NCI-H1092 treated with DMSO at 0.1 percent for 48 hours (cell line): ENCODE data around the gene PRPF6.
A peak's percentile ranks its signal among the peaks of the same experiment; 100 is the strongest.

Source experiments
- DNase-seq: peaks from one replicate; lab custom pipeline; 2025; lab: John Stamatoyannopoulos, UW

The PRPF6 gene

DNA sequence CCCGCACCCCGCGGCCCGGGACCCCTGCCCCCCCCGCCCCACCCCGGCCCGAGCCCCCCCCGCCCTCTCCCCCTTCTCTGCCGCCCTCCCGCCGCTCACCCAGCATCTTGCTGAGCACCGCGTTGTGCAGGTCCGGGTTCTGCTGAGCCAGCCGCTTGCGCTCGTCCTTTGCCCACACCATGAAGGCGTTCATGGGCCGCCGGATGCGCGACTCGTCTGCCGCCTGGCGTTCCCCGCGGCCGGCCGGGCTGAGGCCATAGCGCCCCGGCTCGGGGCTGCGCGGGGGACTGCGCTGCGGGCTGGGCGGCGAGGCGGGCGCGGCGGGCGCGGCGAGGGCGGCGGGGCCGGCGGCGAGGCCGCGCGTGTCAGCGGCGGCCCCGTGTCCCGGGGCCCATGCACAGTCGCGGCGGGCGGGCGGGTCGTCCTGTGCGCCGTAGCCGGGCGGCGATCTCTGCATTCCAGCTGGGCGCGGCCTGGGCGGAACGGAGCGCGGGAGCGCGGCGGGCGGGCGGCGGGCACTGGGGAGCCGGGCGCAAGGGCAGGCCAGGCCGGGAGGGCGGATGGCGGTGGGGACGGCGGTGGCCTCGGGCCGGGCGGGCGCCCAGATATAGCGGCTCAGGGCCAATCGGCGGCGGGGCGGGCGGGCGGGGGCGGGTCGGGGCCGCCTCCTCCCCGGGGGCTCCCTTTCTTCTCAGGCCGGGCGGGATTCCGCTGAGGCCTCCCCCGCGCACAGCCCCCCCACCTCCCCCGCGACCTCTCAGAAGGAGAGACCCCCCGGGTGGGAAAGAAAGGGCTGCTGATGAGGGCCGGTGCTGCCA lies 68.3 kb downstream of the PRPF6 start, which contains the start of gene SOX18:
SOX18 (minus strand) TSS at position 580 of the 818 bp plus-strand sequence; CDS start at position 457, 123 bp downstream.
- no peak for DNase-seq

DNA sequence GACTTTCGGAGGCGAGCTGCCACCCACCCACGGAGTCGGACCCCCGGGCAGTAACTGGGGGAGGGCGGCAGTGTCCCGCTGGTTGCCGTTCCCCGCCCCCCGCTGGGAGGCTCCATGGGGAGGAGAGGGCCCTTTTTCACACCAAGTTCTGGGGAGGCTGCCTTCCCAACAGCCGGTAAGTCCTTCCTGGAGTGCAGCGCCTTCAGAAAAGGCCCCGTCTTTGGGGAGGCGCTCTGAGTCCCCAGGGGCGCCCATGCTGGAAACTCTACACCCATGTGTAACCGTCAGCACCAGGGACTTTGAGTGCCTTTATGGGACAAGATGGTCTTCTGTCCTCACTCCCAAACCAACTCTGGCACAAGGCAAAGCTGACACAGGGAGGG lies 68.9 kb downstream of the PRPF6 start:
- no peak for DNase-seq

DNA sequence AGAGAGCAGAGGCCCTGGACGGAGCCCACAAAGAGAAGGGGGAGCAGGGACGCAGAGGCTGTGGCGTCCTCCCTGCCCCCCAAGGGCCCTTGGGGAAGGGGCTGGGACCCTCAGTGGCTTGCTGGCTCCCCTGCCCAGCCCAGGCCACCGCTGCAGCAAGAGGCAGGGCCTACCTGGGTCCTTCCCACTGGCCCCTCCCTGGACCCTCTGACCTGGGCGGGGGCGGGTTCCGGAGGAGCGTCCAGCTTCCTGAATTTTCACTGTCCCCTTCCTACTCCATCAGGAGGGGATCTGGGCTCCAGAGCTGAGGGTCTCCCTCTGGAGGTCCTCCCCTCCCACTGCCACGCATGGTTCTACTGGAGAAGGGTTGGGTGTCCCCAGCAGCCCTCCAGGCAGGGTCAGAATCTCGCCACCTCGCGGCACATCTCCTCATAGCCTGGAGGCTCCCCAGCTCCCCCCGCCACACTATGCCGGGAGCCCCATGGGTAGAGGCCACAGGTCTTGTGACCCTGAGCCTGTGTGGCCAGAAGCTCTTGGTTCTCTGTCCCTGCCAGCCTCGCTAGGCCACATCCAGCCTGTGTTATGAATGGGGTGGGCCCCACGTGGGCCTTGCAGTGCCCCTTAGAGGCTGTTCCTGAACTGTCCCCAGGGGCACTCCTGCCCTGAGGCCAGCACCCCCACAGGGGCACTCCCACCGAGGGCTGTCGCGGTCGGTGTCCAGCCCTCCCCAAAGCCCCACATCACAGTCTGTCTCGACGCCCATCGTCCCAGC lies 69.5 kb downstream of the PRPF6 start:
- no peak for DNase-seq

DNA sequence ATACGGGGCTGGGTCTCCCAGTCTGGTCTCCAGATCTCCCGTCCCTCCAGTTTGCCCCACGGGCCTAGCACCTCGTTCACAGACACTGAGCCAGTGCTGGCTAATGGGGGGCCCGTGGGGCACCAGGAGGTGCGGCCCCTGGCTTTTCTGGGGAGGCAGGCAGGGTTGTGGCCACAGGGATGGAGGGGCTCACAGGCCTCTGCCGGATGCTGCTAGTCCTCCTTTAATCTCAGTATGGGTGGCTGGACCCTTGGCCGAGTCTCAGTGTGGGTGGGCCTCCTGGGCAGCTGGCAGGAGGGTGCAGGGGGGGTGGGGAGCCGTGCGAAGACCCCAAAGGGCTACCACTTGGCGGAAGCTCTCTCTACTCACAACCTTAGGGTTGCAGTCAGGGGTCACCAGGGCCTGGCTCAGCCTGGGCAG lies 70.1 kb downstream of the PRPF6 start:
- DNase-seq, result no peak

DNA sequence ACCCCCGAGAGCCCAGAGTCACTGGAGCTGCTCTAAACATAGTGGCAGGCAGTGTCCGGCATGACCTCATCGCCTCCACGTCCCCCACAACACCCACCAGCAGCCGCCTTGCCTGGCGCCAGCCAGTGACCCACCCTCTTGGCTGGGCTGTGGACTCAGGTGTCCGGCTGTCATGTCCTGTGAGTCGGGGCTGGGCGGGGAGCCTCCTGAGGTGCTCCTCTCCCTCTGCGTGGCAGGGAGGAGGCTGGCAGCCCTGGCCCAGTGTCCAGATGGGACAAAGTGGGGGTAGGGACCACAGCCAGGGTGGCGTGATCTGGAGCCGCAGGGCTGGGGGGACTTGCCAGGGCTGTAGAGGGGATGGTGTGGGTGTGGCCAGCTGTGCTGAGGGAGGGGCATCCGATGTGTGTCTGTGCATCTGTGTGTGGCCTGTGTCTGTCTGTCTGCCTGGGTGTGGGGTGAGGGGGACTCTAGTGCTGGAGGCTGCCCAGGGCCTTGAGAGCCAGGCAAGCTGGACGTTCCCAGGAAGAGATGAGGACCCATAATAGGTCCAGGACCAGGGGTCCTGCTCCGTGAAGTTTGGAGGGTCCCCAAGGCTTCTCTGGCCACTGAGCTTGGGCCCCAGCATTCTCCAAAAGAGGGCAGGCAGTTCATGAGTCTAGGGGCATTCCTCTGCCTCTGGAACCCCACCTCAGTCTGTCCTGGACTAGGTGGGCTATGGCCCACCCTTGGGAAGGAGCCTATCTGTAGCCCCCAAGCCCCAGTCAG lies 70.8 kb downstream of the PRPF6 start:
- DNase-seq, result no peak

DNA sequence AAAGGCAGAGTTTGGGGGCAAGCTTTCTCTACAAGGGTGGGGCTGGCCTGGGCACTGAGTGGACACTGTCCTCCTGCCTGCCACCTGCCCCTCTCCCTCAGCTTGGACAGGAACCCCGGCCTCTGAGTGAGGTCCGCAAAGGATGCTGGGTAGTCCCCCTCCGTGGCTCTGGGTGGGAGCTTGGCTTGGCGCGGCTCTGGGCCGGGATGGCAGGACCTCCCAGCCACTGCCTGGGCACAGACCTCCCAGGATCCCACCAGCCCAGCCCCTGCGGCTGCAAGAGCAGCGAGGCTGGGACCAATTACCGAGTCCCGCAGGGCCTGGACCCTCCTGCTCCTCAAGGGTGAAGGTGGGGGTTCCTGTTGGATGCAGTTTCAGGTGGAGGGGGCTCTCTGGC lies 71.4 kb downstream of the PRPF6 start:
- DNase-seq, result no peak

DNA sequence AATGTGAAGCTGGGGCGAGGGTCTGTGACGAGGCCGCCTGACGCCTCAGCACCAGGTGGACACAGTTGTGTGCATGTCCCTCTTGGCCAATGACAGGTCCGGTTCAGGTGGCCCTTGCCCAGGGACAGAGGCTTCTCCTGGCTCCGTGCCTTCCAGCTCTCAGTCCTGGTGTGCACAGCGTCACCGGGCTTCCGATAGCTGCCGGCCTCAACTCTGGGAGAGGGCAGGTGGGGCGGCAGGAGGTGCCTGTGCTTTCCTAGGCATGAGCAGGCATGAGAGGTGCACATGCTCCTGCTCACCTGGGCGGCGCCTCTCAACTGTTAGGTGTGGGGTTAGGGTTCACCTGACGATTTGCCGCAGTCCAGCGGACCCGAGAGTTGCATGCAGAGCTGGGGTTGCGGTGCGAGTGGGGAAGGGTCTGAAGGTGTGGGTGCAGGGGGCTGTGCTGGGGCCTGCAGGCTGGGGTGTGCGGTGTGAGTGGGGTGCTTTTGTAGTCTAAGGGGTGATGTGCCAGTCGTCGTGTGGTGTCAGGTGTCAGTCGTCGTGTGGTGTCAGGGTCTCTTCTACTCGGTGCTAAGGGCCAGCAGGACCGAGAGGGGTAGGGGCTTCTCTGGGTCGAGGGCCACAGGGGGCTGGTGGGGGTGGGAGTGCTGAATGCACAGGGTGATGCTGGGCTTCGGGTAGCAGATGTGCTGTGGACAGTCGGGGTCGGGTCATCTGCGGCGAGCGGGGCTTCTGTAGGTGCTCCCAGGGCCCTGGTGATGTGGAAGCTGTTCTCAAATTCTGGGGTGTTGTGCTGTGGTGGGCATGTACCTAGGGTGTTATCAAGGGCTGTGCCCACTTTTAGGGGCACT lies 72.3 kb downstream of the PRPF6 start:
- DNase-seq, result no peak

DNA sequence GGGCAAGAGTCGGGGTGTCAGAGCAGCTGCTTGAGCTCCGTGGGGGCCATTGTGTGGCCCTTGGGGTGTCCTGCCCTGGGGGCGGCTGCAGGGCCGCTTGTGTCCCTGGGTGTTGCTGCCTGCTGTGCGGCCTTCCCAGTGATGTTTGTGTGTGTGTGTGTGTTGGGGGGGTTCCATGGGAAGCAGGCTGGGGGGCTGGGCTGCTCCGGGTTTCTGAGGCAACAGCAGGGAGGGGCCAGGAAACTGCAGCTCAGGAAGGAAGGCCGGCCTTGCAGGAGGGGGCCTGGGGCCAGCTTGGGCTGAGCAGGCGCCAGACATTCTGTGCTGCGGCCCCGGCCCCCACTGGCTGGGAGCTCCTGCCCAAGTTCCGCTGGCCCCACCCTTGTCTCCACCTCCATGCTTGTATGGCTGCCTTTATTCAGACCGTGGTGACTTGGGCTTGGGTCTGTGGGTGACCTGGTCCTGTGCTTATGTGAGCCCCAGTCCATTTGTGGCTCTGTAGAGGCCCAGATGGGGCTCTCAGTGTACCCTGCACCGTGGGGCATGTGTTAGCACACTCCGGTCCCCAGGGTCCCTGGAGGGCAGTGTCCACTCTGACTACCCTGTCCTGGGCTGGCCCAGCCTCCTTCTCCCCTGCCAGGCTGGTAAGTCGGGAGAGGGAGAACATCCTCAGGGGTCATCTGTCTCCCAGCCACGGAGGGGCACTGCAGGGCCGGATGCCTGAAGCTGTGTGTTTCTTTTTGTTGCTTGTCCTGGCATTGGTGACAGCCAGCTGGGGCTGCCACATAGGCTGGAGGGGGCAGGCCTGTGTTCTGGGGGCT lies 73.1 kb downstream of the PRPF6 start:
- DNase-seq, result no peak

DNA sequence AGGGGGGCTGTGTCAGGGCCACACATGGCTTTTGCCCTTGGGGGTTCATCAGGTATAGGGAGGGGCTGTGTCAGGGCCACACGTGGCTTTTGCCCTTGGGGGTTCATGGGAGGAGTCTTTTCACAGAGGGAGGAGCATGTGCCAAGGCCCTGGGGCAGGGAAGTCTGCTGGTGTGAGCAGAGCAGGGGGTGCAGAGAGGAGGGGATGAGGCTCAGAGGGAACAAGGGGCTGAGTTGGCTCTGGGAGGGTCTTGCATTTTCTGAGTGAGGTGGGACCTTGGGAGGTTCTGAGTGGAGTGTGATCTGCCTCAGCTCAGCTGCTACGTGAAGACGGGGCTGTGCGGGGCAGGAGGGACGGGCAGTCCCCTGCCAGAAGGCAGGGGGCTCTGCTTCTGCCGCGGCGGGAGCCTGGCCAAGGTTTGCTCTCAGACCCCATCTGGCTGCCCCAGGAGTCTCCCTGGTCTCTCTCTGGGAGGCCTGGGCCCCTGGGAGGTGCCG lies 74.5 kb downstream of the PRPF6 start:
- DNase-seq, result no peak

DNA sequence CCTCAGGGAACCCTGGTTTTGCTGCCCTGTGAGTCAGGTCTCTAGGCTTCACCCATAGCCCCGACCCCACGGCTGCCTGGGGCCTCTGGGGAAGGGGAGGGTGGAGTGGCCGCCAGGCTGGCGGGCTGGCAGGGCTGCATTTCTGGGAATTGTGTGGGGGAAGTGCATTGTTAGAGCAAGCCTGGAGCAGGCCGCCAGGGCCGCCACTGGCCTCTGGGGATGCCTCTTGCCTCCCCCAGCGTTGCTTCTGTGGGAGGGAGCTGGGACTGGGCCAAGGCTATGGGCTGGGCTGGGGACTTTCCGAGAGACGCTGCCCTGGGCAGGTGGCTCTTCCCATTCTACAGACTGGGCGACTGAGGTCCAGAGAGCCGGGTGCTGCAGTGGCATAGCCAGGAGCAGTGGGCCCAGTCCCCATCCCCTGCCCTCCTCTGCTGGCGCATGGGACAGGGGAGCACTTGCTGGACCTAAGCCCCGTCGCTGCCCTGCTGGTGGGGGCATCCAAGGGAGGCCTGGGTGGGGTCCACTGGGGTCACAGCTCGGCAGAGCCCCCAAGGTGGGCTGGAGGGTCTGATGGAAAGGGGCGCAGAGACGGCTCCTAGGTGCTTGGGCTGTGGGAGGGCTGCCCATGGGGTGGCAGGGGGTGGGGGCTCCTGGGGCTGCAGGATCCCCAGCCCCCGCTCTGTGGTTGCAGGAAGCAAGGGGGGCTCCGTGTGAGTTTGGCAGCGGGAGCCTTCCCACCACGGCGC lies 75.1 kb downstream of the PRPF6 start:
- no peak for DNase-seq

DNA sequence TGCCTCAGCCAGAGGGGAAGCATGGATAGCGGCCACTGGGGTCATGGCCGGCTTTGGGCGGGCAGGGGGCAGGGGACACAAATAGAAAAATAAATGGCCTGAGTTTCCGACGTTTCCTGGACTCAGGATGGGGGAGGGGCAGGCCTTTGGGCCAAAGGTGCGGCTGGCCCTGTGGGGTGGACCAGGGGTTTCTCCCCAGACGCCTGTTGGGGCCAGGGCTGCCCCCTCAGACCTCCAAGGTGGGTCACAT lies 75.6 kb downstream of the PRPF6 start:
- no peak for DNase-seq

DNA sequence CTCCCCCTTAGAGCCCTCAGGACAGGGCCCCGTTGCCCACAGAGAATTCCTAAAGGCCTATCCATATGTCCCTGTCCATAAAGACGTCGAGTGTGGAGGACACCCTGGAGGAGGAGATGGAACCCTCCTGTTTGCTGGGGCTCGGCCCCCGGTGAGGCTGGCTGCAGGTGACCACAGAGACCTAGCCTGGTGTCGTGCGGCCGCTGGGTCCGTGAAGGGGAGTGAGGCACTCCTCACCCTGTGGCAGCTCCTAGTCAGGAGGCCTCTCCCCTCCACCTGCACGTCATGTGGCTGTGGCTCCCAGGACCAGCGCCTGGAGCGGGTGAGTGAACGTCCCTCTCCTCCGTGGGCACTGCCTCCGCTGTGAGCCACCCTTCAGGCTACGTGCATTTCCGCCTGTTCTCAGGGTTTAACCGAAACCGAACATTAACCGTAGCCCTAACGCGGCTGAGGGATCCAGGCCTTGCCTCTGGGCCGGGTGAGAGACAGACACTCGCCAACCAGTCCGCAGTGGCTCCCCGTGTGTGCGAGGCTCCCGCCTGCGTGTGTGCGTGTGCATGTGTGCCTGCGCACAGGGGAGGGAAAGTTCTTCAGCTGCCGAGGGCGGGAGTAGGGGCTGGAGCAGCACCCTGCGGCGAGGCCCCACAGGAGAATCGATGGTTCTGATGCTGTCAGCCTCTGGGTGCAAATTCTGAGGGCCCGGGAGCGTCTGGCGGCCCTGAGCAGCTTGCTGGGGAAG lies 76.1 kb downstream of the PRPF6 start:
- no peak for DNase-seq

DNA sequence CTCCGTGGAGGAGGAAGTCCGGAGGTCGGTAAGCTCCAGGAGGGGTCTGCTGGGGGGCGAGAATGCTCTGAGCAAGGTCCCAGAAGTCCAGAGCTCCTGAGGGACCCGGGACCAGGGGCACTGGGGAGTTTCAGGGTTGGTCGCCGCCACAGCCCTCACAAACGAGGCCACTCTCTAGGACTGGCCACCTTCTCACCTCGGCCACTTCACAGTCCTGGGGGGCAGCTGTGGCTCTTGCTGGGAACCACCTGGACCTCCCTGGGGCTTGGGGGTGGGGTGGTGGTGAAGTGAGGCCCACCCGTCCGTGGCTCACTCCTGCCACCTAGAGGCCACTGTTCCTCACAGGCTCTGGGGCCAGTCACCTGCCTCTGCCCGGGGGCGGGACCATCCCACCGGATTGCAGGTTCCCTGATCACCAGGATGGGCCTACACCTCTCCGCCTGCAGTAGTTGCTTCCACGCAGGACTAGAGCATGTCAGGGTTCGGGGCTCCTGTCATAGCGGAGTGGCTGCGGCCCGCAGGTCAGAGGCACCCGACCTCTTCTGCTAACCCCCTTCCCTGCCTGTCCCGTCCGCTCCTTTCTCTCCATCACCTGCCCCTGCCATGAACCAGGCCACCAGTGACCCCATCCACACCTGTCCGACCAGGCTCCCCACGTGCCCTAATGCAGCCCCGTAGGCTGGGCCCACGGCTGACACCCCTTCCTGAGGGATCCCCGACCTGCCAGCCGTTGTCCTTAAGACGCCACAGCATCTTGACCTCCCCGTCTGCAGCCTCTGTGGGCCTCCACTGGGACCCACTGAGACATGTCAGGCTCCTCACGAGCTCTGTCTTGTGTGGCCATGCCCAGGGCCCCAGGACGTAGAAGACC lies 76.9 kb downstream of the PRPF6 start:
- peak; percentile 36 for DNase-seq

DNA sequence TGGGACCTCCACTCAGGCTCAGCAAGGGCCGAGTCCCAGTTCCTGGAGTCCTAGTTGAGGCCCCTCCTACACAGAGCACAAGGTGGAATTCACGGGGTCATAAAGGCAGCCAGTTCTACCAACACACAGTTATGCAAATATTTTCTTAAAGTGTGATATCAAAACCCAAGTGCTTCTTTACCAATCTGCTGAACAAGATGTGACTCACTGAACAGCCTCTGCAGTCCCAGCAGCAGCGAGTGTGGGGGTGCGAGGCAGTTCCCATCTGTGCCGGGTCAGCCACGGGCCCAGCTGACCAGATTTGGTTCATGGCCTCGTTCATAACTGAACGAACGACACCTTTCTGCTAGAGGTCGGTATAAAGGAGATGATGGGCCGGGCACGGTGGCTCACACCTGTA lies 77.6 kb downstream of the PRPF6 start:
- no peak for DNase-seq

DNA sequence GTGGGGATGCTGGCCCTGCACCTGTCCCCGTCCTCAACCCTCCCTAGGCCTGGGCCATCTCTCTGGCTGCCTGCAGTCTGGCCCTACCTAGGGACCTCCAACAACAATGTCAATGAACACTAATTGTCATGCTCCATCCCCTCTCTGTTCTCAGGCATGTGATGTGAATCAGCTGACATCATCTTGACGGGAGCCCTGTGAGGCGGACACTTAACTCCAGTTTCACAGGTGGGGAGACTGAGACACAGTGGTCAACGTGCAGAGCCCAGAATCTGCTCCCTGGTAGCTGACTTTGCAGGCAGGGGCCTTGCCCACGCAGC lies 81.3 kb downstream of the PRPF6 start:
- no peak for DNase-seq

DNA sequence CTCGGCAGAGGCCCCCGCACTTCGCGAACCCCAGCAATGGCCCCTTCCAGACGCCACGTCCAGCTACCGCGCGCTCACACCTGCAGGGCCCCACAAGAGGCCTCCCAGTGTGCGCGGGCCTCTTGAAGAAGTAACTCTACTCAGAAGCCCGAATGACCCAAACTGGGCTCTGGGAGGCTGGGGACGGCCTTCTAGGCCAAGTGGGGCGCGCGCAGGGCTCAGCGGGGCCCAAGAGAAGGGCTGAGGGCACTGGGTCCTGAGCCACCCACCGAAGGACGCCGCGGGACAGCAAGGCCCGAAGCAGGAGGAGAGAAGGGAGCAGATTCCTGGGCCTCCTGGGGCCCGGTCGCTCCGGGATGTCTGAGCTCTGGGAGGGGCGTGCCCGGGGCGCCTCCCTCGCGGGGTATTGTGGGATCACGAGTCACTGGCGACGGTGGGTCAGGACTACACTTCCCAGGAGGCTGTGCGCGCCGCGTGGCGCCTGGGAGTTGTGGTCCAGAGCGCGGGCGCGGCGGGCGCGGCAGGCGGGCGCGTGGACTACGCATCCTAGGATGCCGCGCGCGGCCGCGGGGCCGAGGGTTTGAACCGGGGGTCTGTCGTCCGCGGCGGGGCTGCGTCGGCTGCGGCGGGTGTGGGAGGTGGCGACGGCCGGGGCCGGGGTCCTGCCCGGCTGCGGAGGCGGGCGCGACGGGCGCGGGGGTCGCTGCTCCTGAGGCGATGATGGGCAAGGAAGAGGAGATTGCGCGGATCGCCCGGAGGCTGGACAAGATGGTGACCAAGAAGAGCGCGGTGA lies 81.9 kb downstream of the PRPF6 start, which contains the start of gene TCEA2:
TCEA2 (plus strand) TSS at position 603 of the 793 bp plus-strand sequence; CDS start at position 718, 115 bp downstream.
- peak; percentile 87 for DNase-seq

DNA sequence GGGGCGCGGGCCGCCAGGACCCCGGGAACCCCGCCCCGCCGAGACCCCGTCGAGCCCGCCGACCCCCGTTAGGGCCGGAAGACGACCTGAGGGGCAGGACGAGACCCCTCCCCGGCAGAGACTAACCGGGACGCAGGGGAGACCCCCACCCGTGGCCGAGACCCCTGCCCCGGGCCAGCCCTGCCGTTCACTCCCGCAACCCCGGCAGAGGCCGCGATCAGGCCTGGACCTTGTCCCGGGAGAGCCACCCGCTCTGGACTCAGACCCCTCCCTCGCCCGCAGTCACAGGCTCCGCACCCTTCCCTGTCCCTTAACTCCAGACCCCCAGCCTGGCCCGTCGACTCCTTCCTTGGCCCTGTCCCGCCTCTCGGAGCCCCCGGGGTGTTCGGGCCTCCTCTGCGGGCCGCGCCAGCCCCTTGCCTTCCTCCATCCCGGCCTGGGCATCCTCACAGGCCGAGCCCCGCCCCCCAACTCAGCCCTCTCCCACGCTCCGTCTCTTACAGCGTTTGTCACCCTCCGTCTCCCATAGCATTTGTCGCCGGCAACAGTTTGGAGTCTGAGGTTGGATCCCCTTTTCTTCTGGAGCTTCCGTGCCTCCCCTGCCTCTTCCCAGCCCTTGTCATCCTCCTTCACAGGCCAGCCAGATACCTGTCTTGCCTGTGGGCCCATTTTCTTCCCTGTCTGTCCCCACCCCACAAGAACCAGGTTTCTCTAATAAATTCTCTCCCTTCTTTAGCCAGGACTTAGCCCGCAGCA lies 82.6 kb downstream of the PRPF6 start:
- no peak for DNase-seq
